ENCODE results near the gene EN2.

DNA sequence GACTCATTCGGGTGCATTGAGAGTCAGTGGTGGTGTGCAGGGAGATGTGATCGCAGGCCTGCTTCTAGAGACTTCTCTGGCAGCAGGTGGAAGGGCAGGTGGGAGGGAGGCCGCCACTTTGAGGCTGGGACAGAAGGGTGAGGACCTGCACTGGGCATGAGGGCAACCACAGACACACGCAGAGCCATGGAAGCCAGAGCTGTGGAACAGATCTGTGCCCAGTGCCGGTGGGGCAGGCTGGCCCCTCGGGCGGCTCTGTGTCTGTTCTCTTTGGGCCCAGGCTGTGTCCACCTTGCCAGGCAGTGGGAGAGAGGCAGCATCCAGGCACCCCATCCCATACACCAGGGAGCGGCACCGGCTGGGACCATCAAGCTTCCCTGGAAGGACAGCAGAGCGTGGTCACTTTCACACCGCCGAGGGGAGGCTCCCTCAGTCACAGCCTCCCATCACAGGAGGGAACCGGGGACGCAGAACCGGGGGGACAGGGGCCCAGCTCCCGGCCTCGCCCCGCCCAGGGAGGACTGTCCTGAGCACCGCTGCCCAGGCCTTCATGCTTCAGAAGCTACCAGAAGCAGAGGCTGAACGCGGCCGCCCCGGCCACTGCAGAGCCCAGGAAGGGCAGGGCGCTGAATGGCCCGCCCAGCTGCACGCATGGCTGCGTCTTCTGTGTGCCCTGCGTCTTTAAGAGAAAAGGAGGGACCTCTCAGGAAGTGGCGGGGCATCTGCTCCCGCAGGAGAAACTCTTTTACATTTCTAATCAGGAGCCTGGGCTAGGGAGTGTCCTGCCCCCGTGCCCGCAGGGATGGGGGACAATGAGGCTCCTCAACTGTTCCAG lies 32.1 kb downstream of the EN2 start:
- TF ChIP-seq, protein P1, sequence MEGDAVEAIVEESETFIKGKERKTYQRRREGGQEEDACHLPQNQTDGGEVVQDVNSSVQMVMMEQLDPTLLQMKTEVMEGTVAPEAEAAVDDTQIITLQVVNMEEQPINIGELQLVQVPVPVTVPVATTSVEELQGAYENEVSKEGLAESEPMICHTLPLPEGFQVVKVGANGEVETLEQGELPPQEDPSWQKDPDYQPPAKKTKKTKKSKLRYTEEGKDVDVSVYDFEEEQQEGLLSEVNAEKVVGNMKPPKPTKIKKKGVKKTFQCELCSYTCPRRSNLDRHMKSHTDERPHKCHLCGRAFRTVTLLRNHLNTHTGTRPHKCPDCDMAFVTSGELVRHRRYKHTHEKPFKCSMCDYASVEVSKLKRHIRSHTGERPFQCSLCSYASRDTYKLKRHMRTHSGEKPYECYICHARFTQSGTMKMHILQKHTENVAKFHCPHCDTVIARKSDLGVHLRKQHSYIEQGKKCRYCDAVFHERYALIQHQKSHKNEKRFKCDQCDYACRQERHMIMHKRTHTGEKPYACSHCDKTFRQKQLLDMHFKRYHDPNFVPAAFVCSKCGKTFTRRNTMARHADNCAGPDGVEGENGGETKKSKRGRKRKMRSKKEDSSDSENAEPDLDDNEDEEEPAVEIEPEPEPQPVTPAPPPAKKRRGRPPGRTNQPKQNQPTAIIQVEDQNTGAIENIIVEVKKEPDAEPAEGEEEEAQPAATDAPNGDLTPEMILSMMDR (IDR thresholded peaks at IDR 0.05) = no peak
- no peak for TF ChIP-seq EZH2 (IDR thresholded peaks at IDR 0.05; ENCODE audit: borderline replicate concordance, insufficient read depth, low read depth, low read length, poor library complexity, severe bottlenecking)
